ENCODE results near the gene LYAR.

LYAR gene

DNA sequence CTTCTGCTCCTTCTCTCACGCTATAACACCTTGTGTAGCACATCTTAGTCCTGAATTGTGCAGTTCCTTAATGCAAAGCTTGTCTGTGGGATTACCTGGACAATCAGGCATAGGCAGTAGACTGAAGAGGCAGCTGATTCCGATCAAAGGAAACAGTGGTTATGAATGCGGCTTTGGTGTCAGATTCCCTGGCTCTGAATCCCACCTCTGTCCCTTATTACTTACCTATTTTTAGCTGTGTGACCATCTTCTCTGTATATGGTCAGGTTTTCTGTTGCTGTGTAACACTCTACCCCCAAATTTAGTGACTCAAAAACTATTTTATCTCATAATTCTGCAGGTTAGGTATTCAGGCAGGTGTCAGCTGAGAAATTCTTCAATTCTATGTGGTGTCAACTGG lies 3.3 kb upstream of the LYAR start:
- ChIA-PET POLR2A (no interaction called here), CTCF (no interaction called here)
- H3K27ac ChIP-seq (ENCODE audit: extremely low read depth, low read depth, low read length) = no peak overlapping the region
- H3K36me3 ChIP-seq (ENCODE audit: control insufficient read depth in 2 of 2, insufficient read depth in 1 of 2, low read length in 2 of 2) = peaks cover 0 to 9% of the 10 kb centered on the region in 2 experiments; a peak in 1 of 3 replicates
- TF ChIP-seq ZNF596 (tag by site-specific recombination; IDR thresholded peaks at IDR 0.05) = no peak
- TF ChIP-seq ZNF48 (tag by site-specific recombination; IDR thresholded peaks at IDR 0.05) = no peak
- TF ChIP-seq ZNF600 (tag by site-specific recombination; IDR thresholded peaks at IDR 0.05) = no peak
- TF ChIP-seq ZNF391 (tag by site-specific recombination; IDR thresholded peaks at IDR 0.05; ENCODE audit: borderline replicate concordance, low read depth) = no peak
- no peak for TF ChIP-seq ZNF24 (tag by site-specific recombination; IDR thresholded peaks at IDR 0.05)
- peak; percentile 70 for TF ChIP-seq ZBTB17 (tag by site-specific recombination; IDR thresholded peaks at IDR 0.05)
- peaks cover 4% of the 10 kb centered on the region; the same call in 1 of the 2 replicates for H3K4me1 ChIP-seq (ENCODE audit: control insufficient read depth, insufficient read depth, low read length)
- no peak overlapping the region for H3K4me3 ChIP-seq (ENCODE audit: low read depth, low read length)
- no peaks in the 10 kb centered on the region for H3K9me3 ChIP-seq (ENCODE audit: control insufficient read depth, insufficient read depth, low read depth, low read length)

DNA sequence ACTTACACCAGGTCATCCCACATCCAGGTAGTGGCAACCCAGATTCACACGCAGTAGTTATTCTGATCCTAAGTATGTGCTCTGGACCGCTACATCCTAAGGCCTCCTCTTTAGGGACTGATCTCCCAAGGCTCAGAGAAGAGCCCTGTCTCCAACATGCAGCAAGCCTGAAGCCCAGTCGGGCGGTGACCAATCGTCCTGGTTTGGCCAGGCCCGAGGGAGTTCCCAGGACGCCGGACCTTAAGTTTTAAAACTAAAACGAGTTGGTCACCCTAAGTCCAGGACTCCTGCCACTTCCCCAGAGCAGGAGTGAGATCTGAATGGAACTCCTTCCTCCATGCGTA lies 385 bp downstream of the LYAR start:
- TF ChIP-seq, protein P1, sequence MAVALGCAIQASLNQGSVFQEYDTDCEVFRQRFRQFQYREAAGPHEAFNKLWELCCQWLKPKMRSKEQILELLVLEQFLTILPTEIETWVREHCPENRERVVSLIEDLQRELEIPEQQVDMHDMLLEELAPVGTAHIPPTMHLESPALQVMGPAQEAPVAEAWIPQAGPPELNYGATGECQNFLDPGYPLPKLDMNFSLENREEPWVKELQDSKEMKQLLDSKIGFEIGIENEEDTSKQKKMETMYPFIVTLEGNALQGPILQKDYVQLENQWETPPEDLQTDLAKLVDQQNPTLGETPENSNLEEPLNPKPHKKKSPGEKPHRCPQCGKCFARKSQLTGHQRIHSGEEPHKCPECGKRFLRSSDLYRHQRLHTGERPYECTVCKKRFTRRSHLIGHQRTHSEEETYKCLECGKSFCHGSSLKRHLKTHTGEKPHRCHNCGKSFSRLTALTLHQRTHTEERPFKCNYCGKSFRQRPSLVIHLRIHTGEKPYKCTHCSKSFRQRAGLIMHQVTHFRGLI (tag by site-specific recombination; IDR thresholded peaks at IDR 0.05) = 0 out of 2 replicates have a peak, but pooled peaks have one; percentile 29
- TF ChIP-seq ZNF777 (tag by site-specific recombination; IDR thresholded peaks at IDR 0.05; ENCODE audit: borderline replicate concordance) = no peak
- H3K9me3 ChIP-seq (ENCODE audit: control insufficient read depth, insufficient read depth, low read depth, low read length) = no peaks in the 10 kb centered on the region
- POLR2A ChIA-PET = interaction anchor here (0.6 to 1.3 kb wide), 6 partner anchors 9 to 50 kb away, joined by 3 to 4 read pairs (median 3); partner anchors contain the start of gene TMEM128
- H3K27ac ChIP-seq (ENCODE audit: extremely low read depth, low read depth, low read length) = peak overlapping the region; percentile 51; the same call in 1 of the 2 replicates
- H3K36me3 ChIP-seq (ENCODE audit: control insufficient read depth in 2 of 2, insufficient read depth in 1 of 2, low read length in 2 of 2) = peaks cover 0 to 30% of the 10 kb centered on the region in 2 experiments; a peak in 1 of 3 replicates
- peaks cover 4% of the 10 kb centered on the region; the same call in 1 of the 2 replicates for H3K4me1 ChIP-seq (ENCODE audit: control insufficient read depth, insufficient read depth, low read length)
- CTCF ChIA-PET = no interaction called here
- H3K4me3 ChIP-seq (ENCODE audit: low read depth, low read length) = peak overlapping the region; percentile 82

DNA sequence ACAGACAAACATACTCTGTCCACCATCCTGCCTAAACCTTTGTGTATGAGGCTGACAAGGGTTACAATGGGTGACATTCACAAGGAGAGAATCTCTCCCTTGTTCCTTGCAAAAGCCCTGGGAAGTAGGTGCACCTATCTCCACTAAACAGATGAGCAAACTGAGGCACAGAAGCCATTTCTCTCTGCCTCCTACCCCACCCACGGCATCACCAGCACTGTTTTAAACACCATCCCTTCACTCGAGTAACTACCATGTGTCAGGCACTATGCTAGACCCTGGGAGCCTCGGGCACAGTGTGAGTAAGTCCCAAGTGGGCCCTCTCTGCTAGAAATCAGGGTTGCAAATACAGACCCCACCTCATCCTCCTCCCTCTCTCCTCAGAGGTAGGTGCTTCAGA lies 899 bp downstream of the LYAR start:
- H3K9me3 ChIP-seq (ENCODE audit: control insufficient read depth, insufficient read depth, low read depth, low read length) = no peaks in the 10 kb centered on the region
- H3K4me3 ChIP-seq (ENCODE audit: low read depth, low read length) = peak overlapping the region; percentile 82
- ChIA-PET CTCF (no interaction called here), POLR2A (no interaction called here)
- H3K4me1 ChIP-seq (ENCODE audit: control insufficient read depth, insufficient read depth, low read length) = peaks cover 4% of the 10 kb centered on the region; the same call in 1 of the 2 replicates
- TF ChIP-seq TRIM28 (IDR thresholded peaks at IDR 0.05; ENCODE audit: borderline replicate concordance, low read length) = no peak
- no peak for TF ChIP-seq ZEB2 (tag by site-specific recombination; IDR thresholded peaks at IDR 0.05)
- TF ChIP-seq ZNF501 (tag by site-specific recombination; IDR thresholded peaks at IDR 0.05) = no peak
- TF ChIP-seq, protein P2, sequence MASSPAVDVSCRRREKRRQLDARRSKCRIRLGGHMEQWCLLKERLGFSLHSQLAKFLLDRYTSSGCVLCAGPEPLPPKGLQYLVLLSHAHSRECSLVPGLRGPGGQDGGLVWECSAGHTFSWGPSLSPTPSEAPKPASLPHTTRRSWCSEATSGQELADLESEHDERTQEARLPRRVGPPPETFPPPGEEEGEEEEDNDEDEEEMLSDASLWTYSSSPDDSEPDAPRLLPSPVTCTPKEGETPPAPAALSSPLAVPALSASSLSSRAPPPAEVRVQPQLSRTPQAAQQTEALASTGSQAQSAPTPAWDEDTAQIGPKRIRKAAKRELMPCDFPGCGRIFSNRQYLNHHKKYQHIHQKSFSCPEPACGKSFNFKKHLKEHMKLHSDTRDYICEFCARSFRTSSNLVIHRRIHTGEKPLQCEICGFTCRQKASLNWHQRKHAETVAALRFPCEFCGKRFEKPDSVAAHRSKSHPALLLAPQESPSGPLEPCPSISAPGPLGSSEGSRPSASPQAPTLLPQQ (tag by site-specific recombination; IDR thresholded peaks at IDR 0.05) = no peak
- peak; percentile 33 for TF ChIP-seq ZNF335 (tag by site-specific recombination; conservative IDR thresholded peaks at IDR 0.05)
- no peak overlapping the region for H3K27ac ChIP-seq (ENCODE audit: extremely low read depth, low read depth, low read length)
- H3K36me3 ChIP-seq (ENCODE audit: control insufficient read depth in 2 of 2, insufficient read depth in 1 of 2, low read length in 2 of 2) = peaks cover 0 to 35% of the 10 kb centered on the region in 2 experiments; a peak in 1 of 3 replicates

DNA sequence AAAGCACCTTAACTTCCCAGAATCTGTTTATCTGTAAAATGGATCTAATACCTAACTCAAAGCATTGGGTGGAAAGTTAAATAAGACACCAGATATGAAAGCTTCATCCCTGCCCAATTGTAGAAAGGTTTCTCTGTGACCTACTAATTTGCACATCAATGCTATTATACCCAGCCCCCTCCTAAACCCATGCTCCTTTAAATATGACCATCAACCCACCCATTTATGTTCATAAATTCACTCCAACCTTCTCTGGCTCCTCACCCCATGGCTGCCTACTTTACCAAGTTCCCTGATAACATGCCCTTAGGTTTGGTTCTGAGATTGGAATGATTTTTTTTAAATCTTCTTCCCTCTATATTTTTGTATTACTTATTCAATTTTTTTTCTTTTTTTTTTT lies 1.9 kb downstream of the LYAR start:
- Histone ChIP-seq H3K9me3 (ENCODE audit: control insufficient read depth, insufficient read depth, low read depth, low read length) (no peaks in the 10 kb centered on the region), H3K4me1 (ENCODE audit: control insufficient read depth, insufficient read depth, low read length) (peaks cover 4% of the 10 kb centered on the region; the same call in 1 of the 2 replicates), H3K36me3 (ENCODE audit: control insufficient read depth in 2 of 2, insufficient read depth in 1 of 2, low read length in 2 of 2) (peaks cover 0 to 44% of the 10 kb centered on the region in 2 experiments; a peak in 1 of 3 replicates), H3K4me3 (ENCODE audit: low read depth, low read length) (no peak overlapping the region), H3K27ac (ENCODE audit: extremely low read depth, low read depth, low read length) (no peak overlapping the region)
- ChIA-PET CTCF (interaction anchor here (1.6 kb wide), 1 partner anchor 36 kb away, joined by 4 read pairs; no protein-coding TSS in a partner anchor), POLR2A (no interaction called here)
- TF ChIP-seq, protein P3, sequence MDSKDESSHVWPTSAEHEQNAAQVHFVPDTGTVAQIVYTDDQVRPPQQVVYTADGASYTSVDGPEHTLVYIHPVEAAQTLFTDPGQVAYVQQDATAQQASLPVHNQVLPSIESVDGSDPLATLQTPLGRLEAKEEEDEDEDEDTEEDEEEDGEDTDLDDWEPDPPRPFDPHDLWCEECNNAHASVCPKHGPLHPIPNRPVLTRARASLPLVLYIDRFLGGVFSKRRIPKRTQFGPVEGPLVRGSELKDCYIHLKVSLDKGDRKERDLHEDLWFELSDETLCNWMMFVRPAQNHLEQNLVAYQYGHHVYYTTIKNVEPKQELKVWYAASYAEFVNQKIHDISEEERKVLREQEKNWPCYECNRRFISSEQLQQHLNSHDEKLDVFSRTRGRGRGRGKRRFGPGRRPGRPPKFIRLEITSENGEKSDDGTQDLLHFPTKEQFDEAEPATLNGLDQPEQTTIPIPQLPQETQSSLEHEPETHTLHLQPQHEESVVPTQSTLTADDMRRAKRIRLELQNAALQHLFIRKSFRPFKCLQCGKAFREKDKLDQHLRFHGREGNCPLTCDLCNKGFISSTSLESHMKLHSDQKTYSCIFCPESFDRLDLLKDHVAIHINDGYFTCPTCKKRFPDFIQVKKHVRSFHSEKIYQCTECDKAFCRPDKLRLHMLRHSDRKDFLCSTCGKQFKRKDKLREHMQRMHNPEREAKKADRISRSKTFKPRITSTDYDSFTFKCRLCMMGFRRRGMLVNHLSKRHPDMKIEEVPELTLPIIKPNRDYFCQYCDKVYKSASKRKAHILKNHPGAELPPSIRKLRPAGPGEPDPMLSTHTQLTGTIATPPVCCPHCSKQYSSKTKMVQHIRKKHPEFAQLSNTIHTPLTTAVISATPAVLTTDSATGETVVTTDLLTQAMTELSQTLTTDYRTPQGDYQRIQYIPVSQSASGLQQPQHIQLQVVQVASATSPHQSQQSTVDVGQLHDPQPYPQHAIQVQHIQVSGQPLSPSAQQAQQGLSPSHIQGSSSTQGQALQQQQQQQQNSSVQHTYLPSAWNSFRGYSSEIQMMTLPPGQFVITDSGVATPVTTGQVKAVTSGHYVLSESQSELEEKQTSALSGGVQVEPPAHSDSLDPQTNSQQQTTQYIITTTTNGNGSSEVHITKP (tag by site-specific recombination; IDR thresholded peaks at IDR 0.05) = no peak
- no peak for TF ChIP-seq ZBTB20 (tag by site-specific recombination; IDR thresholded peaks at IDR 0.05)
- TF ChIP-seq, protein P4, sequence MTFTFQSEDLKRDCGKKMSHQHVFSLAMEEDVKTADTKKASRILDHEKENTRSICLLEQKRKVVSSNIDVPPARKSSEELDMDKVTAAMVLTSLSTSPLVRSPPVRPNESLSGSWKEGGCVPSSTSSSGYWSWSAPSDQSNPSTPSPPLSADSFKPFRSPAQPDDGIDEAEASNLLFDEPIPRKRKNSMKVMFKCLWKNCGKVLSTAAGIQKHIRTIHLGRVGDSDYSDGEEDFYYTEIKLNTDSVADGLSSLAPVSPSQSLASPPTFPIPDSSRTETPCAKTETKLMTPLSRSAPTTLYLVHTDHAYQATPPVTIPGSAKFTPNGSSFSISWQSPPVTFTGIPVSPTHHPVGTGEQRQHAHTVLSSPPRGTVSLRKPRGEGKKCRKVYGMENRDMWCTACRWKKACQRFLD (tag by site-specific recombination; IDR thresholded peaks at IDR 0.05) = no peak
- TF ChIP-seq EGR2 (tag by site-specific recombination; IDR thresholded peaks at IDR 0.05; ENCODE audit: low read depth) = no peak
- TF ChIP-seq ZBTB48 (tag by site-specific recombination; IDR thresholded peaks at IDR 0.05) = no peak
- no peak for TF ChIP-seq ZFHX2 (tag by site-specific recombination; conservative IDR thresholded peaks at IDR 0.05)
- TF ChIP-seq, protein P5, sequence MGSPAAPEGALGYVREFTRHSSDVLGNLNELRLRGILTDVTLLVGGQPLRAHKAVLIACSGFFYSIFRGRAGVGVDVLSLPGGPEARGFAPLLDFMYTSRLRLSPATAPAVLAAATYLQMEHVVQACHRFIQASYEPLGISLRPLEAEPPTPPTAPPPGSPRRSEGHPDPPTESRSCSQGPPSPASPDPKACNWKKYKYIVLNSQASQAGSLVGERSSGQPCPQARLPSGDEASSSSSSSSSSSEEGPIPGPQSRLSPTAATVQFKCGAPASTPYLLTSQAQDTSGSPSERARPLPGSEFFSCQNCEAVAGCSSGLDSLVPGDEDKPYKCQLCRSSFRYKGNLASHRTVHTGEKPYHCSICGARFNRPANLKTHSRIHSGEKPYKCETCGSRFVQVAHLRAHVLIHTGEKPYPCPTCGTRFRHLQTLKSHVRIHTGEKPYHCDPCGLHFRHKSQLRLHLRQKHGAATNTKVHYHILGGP (tag by site-specific recombination; IDR thresholded peaks at IDR 0.05) = no peak

Measured in HEK293 (cell line).